MM.1S (cell line): Measurements from ENCODE around the gene TM2D1.
A peak's percentile ranks its signal among the peaks of the same experiment; 100 is the strongest.

Experiments used
- DNase-seq: peaks from one replicate; pipeline ENCODE4 v3.0.0-alpha.2; 2015
- H2AFZ ChIP-seq: fragments of 300-600 bp; sonication (generic); 2 replicates; pipeline ENCODE4 v1.6.0; 2016; ENCODE audit warnings: antibody characterized with exemption, low read length
- H3F3A ChIP-seq: fragments of 300-600 bp; sonication (generic); 2 replicates; pipeline ENCODE4 v1.6.1; 2016; ENCODE audit warnings: mild to moderate bottlenecking, antibody characterized with exemption, low read length, moderate library complexity, mixed read lengths; ENCODE audit not compliant: insufficient read depth
- H3K27ac ChIP-seq: fragments of 300-600 bp; sonication (generic); 2 replicates; pipeline ENCODE4 v1.5.1; 2016; ENCODE audit warnings: mild to moderate bottlenecking, low read length
- H3K27me3 ChIP-seq: fragments of 300-600 bp; sonication (generic); replicated peaks from 2 replicates; pipeline ENCODE4 v1.6.0; 2016; ENCODE audit warnings: low read length; ENCODE audit not compliant: insufficient read depth
- H3K36me3 ChIP-seq: fragments of 300-600 bp; sonication (generic); replicated peaks from 2 replicates; pipeline ENCODE4 v1.6.1; 2016; ENCODE audit warnings: mild to moderate bottlenecking, low read length, mixed read lengths; ENCODE audit not compliant: insufficient read depth
- H3K4me1 ChIP-seq: fragments of 300-600 bp; sonication (generic); 2 replicates; pipeline ENCODE4 v1.6.1; 2016; ENCODE audit warnings: low read length, mixed read lengths
- H3K4me2 ChIP-seq: fragments of 300-600 bp; sonication (generic); 2 replicates; pipeline ENCODE4 v1.6.0; 2016; ENCODE audit warnings: low read depth, low read length
- H3K4me3 ChIP-seq: fragments of 300-600 bp; sonication (generic); 2 replicates; pipeline ENCODE4 v1.5.1; 2016; ENCODE audit warnings: low read length, mixed read lengths
- H3K79me2 ChIP-seq: fragments of 300-600 bp; sonication (generic); 2 replicates; pipeline ENCODE4 v1.6.1; 2016; ENCODE audit warnings: mixed run types, low read length, mixed read lengths
- H3K9ac ChIP-seq: fragments of 300-600 bp; sonication (generic); 2 replicates; pipeline ENCODE4 v1.6.1; 2016; ENCODE audit warnings: low read length, mixed read lengths
- H3K9me2 ChIP-seq: fragments of 300-600 bp; sonication (generic); replicated peaks from 2 replicates; pipeline ENCODE4 v1.6.1; 2016; ENCODE audit warnings: mild to moderate bottlenecking, low read length, mixed read lengths; ENCODE audit not compliant: insufficient read depth
- H3K9me3 ChIP-seq: fragments of 300-600 bp; sonication (generic); replicated peaks from 2 replicates; pipeline ENCODE4 v1.6.1; 2016; ENCODE audit warnings: mild to moderate bottlenecking, low read length, mixed read lengths; ENCODE audit not compliant: insufficient read depth
- H4K20me1 ChIP-seq: fragments of 300-600 bp; sonication (generic); 2 replicates; pipeline ENCODE4 v1.6.1; 2016; ENCODE audit warnings: mild to moderate bottlenecking, low read length, moderate library complexity, mixed read lengths; ENCODE audit not compliant: insufficient read depth
- EZH2 ChIP-seq: fragments of 300-600 bp; sonication (generic); optimal IDR thresholded peaks from 2 replicates; pipeline ENCODE3; 2017; ENCODE audit warnings: low read depth, mild to moderate bottlenecking, antibody characterized with exemption, low read length, mixed read lengths
- EZH2phosphoT487 ChIP-seq: fragments of 300-600 bp; sonication (generic); IDR thresholded peaks from 2 replicates; pipeline ENCODE4 v1.6.1; 2018; ENCODE audit warnings: antibody characterized with exemption, low read length
- TF ChIP-seq, protein P1 (sequence below): fragments of 300-600 bp; sonication (generic); IDR thresholded peaks from 2 replicates; pipeline ENCODE4 v1.5.1; 2016; ENCODE audit warnings: antibody characterized with exemption, low read length, mixed read lengths

Gene TM2D1

DNA sequence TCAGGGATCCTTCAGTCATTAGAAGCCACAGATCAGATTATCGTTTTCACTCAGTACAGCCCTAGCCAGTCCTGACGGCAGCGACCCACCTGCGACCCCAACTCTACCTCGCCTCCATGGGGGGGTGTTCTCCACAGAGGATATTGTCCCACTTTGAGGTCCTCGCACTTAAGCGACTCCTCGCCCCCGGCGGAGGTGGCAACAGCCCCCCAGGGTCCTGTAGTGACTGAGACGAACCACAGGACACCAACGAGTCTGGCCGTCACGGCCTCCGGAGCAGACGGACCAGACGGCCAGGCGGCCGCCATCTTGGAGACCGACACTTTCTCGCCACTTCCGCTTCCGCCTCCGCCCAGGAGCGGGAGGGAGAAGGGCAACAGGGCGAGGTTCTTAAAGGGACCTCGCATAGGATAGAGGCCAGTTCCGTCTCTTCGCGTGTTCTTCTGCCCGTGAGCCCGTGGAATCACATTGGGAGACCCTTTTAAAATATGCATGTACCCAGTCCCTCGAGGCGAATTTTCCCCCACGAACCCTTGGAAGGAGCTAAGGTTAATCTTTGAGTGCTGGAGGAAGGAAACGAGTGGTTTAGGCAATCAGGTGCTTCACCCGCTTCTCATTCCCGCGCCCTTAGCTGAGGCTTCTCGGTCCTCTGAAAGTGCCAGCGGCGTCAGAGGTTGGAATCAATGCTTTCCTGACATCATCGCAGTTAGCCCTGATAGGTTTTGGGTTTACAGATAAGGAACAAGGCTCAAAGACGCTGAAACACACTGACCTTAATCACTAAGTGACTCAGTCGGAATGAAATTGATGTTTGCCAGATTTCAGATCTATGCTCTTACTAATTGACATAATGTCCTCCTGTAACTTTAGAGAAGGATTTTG lies at the start of gene TM2D1:
TM2D1 (minus strand) TSS at position 329 of the 882 bp plus-strand sequence; CDS start at position 308, 21 bp downstream.
- H3K27ac ChIP-seq = peak within 1 kb of the TSS; percentile 32; the same call in 1 of the 2 replicates
- no peaks in the 10 kb centered on the region for H3K9me3 ChIP-seq
- peak; percentile 91 for DNase-seq
- H2AFZ ChIP-seq = peak within 1 kb of the TSS; percentile 98
- TF ChIP-seq EZH2 = no peak
- TF ChIP-seq, protein P1, sequence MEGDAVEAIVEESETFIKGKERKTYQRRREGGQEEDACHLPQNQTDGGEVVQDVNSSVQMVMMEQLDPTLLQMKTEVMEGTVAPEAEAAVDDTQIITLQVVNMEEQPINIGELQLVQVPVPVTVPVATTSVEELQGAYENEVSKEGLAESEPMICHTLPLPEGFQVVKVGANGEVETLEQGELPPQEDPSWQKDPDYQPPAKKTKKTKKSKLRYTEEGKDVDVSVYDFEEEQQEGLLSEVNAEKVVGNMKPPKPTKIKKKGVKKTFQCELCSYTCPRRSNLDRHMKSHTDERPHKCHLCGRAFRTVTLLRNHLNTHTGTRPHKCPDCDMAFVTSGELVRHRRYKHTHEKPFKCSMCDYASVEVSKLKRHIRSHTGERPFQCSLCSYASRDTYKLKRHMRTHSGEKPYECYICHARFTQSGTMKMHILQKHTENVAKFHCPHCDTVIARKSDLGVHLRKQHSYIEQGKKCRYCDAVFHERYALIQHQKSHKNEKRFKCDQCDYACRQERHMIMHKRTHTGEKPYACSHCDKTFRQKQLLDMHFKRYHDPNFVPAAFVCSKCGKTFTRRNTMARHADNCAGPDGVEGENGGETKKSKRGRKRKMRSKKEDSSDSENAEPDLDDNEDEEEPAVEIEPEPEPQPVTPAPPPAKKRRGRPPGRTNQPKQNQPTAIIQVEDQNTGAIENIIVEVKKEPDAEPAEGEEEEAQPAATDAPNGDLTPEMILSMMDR = no peak
- no peak for TF ChIP-seq EZH2phosphoT487
- H3K9me2 ChIP-seq = no peaks in the 10 kb centered on the region
- H3K4me1 ChIP-seq = no peaks in the 10 kb centered on the region
- H3K4me3 ChIP-seq = peak within 1 kb of the TSS; percentile 90
- H3K27me3 ChIP-seq = no peaks in the 10 kb centered on the region
- H3K9ac ChIP-seq = peak within 1 kb of the TSS; percentile 87
- H3F3A ChIP-seq = no peaks in the 10 kb centered on the region
- H3K4me2 ChIP-seq = peak within 1 kb of the TSS; percentile 73
- H4K20me1 ChIP-seq = no peaks in the 10 kb centered on the region
- H3K79me2 ChIP-seq = peaks cover 39% of the 10 kb centered on the region
- H3K36me3 ChIP-seq = no peaks in the 10 kb centered on the region; the same call in 1 of the 2 replicates

DNA sequence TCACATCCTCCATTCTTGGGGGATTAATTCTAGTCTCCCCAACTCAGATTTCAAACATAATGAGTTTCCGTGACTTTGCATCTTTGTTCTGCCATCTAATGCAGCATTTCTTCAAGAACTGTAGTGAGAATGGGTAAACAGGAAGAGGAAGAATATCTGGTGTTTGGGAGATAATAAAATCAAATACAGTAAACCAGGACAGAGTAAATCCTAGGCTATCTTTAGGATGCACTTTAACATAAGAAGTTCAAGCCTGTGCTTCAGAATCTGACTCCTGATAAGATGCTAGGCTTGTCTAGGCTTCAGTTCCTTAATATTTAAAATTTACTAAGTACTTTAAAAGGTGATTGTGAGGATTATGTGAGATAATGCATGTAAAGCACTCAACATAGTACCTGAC lies 45.2 kb upstream of the TM2D1 start:
- H3K4me2 ChIP-seq = no peak overlapping the region
- H3K36me3 ChIP-seq = no peaks in the 10 kb centered on the region
- no peak overlapping the region for H3K27ac ChIP-seq
- no peaks in the 10 kb centered on the region for H4K20me1 ChIP-seq
- no peaks in the 10 kb centered on the region for H3K9me3 ChIP-seq
- H3K9ac ChIP-seq = no peak overlapping the region
- no peak for DNase-seq
- no peaks in the 10 kb centered on the region for H3K9me2 ChIP-seq
- no peaks in the 10 kb centered on the region for H3K27me3 ChIP-seq
- no peak overlapping the region for H3K4me3 ChIP-seq
- no peaks in the 10 kb centered on the region for H3K4me1 ChIP-seq
- H3K79me2 ChIP-seq = no peaks in the 10 kb centered on the region
- no peaks in the 10 kb centered on the region for H3F3A ChIP-seq
- no peak for TF ChIP-seq EZH2
- TF ChIP-seq, protein P1 = no peak
- no peak for TF ChIP-seq EZH2phosphoT487
- no peak overlapping the region for H2AFZ ChIP-seq

DNA sequence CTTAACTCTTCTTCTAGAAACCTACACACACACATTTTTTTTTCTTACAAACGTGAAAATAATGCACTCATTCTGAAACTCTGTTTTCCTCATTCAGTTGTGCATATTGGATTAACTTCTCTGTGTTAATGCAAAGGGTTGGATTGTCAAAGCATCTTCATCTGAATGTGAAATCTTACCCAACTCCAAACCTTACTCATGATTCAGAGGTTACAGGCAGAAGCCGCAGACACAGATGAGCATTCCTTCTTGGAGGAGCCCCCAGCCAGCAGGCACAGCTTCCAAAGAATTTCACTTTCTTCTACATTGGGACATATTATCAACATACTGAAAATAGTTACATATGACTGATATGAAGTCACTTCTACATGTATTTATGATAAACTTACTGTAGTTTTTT lies 33.0 kb upstream of the TM2D1 start:
- H3K9me3 ChIP-seq = no peaks in the 10 kb centered on the region
- no peak overlapping the region for H3K27ac ChIP-seq
- no peak overlapping the region for H3K9ac ChIP-seq
- H3K4me1 ChIP-seq = no peaks in the 10 kb centered on the region
- no peak overlapping the region for H2AFZ ChIP-seq
- no peaks in the 10 kb centered on the region for H3K79me2 ChIP-seq
- no peaks in the 10 kb centered on the region for H4K20me1 ChIP-seq
- TF ChIP-seq, protein P1 = no peak
- no peak for TF ChIP-seq EZH2
- no peak for TF ChIP-seq EZH2phosphoT487
- H3K4me3 ChIP-seq = no peak overlapping the region
- no peaks in the 10 kb centered on the region for H3K36me3 ChIP-seq
- H3K4me2 ChIP-seq = no peak overlapping the region
- H3K9me2 ChIP-seq = no peaks in the 10 kb centered on the region
- no peak for DNase-seq
- H3F3A ChIP-seq = no peaks in the 10 kb centered on the region
- H3K27me3 ChIP-seq = no peaks in the 10 kb centered on the region
